SW 1271 (cell line): ENCODE measurements around the gene CDCA7L.
"Not testable (repeated sequence)": the region's sequence is repeated elsewhere in the genome, so short reads cannot be mapped to it uniquely, and the experiment has no call there.

ENCODE experiments used
- DNase-seq, 2 experiments: peaks; one replicate each; lab custom pipeline; 2025; lab: John Stamatoyannopoulos, UW

The CDCA7L gene

DNA sequence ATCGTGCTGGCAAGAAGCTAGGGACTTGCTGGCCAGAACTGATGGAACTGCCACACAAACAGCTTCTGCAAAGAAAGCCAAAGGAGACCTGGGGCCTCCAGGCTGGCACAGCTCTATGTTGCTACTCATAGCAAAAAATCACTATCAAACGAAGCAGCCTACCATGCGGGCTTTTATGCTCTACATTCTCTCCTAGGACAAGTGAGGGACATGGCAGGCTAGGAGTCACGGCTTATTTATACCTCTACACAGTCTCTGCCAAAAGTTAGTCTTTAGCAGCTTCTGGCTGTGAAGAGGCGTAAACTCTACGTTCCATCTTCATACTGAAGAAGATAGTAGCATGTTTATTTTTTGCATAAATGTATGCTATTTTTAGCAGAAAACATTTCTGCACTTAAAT lies 35.4 kb downstream of the CDCA7L start:
- DNase-seq, result no peak

DNA sequence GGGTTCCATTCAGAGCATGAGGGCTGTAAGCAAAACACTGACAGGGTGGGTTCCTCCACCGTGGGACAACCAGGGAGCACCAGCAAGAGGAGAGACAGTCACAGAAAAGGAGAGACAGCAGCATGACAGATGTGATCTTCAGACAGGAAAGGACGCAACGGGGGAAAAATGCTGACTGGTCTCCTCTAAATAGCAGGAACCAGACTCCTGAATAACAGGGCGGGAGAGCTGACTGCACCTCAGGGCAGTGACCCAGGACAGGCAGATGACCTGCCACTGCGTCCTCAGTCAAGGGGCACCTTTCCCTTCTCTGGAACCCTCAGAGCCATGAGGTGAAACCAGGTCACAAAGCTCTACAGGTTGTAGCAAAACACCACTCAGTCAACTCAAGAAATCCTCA lies 37.0 kb downstream of the CDCA7L start:
- DNase-seq, result no peak

DNA sequence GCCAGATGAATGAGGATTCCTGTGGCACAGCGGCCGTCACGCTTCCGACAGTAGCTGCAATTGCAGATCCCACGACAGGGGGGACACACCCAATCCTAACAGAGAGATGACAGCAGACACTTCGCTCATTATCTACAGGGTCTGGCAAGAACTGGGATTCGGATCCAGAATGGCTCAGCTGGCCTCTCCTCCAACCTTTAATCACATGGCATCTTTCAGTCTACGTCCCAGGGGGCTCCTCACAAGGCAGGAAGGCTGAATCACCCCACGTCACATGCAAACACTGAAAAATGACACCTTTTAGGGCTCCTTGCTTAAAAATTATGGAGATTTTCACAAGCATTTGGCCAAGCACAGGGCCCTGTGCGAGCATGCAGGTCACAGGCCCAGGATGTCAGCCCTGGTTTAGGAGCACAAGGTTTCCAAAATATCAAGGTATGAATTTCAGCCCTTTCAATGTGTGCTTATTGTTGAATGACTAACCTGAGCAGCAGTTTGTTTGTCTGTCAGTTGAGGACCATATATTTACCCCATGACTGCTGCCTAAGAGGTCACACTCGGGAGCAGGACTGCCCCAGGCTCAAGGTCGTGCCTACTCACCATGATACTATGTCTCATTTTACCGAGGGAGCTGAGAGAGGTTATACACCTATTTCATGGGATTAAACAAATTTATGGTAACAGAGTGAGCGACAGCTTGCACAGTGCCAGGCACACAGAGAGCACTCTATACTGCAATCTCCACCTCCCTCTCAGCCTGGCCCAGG lies 42.5 kb downstream of the CDCA7L start:
- no peak for DNase-seq

DNA sequence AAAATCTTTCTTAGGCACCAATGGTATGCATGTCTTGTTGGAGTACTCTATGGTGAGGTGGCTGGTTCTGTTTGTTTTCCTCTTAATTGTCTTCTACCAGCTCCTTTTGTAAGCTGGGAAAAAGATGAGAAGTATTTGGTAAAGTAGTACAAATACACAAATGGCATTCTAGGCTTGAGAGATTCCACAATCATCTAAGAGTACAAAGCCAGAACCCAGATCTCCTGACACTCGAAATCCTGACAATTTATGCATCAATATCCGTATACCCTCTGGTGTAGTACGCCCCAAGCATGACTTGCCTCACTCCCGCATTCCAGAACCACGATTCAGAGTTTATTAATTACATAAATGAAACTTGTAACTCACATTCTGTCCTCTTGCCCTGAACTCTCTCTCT lies 43.5 kb downstream of the CDCA7L start:
- DNase-seq, result no peak

DNA sequence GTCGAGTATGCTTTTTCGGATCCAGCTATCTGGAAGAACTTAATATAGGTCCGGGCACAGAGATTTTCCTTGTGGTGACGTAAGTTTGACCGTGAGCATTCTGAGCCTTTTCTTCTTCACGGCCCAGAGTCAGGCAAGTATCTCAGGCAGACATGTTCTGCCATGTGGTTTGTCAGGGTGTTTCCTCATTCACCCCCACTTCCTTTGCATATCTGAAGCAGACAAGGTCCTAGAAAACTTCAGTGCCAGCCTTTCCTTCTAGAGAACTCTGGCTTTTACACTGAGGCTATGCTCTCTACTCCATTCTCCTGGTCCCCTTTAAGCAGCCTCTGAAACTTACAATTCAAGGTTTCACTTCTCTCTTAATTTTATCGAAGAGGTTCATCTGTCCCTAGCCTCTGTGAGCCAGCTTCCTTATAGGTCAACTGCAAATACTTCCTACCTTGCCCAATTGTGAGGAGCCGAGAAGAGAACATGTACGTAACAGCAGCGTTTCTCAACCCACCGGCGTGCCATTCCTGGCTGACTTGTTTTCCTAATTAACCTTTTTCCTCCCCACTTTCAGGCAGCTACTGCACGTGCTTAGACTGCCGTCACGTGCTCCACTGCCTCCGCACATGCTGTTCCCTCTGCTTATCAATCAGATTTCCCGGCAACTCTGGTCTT lies 47.3 kb downstream of the CDCA7L start:
- DNase-seq, result no peak

DNA sequence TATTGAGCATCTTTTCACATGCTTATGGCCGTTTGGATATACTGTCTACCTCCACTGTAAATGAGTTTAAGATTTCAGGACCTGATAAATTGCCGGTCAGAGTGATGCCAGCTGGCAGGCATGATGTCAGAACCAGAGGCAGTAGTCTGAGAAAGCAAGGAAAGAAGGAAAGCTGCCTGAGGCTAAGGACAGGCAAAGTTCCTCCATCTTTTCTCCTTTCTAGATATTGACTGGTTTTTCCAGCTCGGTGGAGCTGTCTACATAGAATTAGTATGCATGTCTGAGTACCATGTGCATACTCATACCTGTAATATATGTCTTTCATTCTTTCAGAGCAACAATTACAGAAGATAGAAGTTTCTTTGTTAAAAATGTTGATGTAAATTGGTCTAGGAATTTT lies 52.3 kb downstream of the CDCA7L start:
- no peak for DNase-seq

DNA sequence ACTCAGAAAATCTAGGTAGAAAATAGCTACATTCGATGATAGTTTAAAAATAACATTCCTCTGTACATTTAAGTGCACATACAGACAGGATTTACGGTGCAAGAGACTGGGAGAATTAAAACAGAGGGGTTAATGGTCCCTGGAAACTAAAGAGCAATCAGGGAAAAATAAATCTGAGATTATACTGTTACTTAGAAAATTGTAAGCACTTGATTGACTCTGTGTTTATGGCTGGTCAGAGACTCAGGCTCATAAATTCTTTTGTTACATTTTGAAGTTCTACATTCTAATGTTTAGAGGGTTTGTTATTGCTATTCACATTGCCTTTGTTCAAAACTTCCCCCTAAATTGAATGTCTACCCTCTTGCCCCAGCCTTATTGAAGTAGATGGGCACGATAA lies 54.4 kb downstream of the CDCA7L start:
- DNase-seq, result no peak

DNA sequence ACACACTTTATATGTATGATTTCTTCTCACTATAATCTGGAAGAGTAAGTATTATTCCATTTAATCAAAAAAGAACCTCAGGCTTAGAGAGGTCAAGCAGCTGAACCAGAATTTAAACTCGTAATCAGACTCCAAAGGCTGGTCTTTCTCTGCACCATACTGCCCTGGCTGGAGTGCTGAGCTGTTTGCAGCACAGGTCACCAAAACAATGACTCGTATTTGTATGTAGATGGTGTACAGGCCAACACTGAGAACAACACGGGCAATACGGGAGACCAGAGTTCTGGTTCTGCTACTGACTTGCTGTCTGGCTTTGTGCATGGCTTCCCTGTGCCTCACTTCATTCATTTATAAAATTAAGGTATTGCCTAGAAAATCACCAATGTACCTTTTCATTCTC lies 57.9 kb downstream of the CDCA7L start:
- no peak for DNase-seq

DNA sequence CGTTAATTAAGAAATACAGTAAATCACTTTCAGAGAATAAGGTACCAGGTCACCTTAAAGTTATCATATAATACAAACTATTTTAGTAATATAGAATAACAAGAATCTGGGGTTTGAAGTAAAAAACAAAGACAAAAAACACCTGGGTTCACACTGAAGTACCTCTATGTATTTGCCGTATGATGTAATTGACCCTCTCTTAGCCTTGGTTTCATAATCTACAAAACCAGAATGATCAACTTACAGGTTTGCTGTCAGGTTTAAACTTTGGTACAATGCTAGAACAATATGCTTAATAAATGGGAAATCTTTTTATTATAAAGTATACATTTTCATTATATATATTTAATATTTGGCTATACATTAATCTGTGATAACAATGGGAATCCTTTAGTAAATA lies 58.3 kb downstream of the CDCA7L start:
- DNase-seq, result no peak

DNA sequence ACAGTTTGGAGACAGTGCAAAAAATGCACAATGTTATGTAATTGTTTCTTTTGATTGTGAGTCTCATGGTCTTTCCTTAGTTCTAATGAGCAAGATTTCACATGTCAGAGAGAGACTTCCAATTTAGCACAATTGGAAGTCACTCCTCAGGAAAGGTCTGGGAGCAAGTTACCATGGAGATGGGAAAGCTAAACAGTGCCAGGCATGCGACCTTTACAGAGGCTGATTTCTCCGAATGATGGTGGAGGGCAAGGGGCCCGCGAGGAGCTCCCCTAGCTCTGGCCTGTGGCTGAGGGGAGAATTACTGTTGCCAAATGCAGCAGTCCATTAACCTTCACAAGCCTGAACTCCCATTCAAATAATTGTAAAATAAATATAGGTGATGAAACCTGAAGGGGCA lies 59.3 kb downstream of the CDCA7L start:
- no peak for DNase-seq

DNA sequence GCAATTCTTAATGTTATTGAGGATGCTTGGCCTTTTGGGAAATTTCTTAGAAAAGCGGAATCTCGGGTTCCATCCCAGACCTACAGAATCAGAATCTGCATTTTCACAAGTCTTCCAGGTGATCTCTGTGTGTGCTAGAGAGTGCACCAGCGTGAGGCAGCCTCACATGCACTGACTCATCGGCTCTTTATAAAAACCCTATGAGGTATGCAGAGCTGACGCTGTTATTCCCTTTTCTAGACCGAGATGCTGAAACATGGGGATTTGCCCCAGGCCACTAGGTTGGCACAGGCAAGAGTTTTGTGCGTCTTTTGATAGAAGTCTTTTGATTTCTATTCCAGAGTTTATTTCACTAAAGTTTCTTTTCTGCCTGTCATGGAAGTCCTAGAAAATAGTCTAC lies 61.2 kb downstream of the CDCA7L start:
- DNase-seq, result no peak

DNA sequence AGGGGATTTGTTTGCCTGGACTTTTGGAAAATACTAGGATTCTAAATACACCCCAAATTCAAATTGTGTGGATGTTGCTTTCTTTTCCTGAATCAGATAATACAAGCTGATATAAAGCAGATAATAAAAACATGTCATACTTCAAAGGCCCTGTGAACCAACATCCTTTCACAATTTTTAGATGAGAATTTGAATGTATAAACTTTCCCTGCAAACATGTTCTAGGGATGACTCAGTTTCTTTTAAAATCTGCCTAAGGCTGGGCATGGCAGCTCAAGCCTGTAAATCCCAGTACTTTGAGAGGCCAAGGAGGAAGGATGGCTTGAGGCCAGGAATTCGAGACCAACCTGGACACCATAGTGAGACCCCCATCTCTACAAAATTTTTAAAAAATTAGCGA lies 62.2 kb downstream of the CDCA7L start:
- not testable (repeated sequence) for DNase-seq

DNA sequence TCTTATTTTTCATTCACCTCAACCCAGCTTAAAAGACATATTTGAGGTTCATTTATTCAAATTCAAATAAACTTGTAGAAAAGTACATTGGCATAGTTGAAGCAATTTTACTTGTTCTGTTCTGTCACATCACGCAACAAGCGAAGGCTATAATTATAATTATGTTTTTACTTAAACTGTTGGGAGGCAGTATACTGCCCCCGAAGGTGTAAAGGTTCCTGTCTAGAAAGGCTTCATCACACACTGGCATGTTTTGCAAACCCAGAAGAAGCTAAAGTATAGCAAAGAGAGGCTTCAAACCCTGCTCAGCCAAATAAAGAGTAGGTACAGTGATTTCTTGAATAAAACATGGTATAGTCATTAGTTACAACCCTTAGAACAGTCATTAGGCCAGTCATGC lies 62.6 kb downstream of the CDCA7L start:
- no peak for DNase-seq

DNA sequence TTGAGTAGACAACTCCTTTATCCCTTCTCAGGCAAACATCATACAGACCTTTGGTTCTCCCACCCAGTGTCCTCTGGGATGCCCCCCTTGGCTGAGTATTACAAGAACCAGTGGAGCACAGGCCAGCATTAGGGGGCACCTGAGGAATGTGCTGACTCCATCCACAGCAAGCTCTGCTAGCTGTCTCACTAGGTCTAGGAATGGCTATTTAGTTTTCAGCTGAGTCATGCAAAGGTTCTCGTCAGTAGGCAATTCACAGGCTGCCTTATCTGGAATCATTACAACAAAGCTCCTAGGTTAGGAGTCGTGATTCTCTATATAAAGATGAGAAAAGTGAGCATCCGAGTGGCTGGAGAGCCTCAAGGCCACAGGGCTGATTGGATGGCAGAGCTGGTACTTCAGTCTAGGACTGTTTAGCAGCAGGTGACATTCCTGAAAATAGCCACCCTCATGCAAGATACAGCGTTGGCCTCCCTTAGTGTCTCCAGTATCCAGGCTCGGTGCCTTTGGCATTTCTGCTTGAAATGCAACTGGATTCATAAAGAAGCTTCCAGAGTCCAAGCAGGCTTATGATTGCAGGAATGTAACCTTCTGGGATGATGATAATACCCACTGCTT lies 75.8 kb downstream of the CDCA7L start:
- no peak for DNase-seq

DNA sequence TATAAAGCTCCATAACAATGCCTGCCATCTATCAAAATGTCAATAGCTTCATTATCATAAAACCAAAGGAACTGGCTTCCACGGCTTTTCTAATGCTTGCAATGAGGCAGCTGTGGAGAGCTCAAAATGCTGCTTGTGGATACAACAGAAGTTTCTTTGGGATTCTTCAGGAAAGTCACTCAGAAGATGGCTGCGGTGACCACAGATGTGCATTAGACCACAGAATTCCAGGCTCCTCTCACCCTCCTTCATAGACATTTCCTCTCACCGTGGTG lies 77.2 kb downstream of the CDCA7L start:
- no peak for DNase-seq

DNA sequence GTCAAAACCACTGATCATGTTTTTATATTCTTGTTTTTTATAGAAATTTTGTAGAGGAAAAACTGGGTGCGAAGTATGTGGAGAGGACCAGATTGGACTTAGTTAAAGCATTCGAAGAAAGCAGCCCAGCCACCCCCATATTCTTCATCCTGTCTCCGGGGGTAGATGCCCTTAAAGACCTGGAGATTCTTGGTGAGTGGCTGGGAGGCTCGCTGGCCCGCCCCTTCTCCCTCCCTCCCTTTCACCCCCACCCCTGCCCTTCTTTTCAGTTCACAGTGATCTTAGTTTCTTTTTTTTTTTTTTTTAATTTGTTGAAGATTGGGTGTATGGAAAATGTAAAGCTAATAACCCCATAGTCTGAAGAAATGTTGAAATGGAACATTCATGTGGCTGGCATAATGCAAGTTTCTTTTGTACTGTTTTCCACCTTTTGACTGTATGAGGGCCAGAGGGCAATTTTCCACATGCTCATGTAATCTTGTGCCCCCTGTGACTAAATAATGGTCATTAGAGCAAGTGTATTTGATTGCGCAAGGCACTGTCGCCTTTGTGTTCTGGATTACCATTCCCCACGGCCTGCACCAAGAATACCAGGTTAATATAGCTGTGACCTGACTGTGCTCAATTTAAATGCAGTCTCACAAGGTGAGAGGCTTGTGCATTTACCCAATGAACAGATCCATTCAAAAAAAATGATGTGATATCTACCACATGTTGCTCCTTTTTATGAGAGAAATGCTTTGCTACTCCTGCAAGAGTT lies 77.7 kb downstream of the CDCA7L start:
- no peak for DNase-seq

DNA sequence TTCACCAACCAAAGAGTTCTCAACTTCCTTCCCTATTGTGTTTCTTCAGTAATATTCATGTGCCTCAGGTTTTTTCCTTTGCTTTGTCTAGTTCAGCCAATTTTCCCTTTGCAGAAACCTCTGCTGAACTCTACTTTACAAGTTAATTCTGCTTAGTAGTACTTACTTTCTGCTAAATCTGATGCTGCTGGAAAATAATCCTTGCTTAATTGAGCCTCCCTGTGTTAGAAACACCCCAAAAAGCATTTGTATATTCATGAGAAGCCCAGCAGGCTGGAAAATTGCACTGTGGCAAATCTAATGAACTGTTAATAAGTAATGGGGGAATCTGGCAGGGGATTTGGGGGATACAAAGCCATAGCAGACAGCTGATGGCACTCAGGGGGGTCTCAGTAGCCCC lies 78.5 kb downstream of the CDCA7L start:
- no peak for DNase-seq

DNA sequence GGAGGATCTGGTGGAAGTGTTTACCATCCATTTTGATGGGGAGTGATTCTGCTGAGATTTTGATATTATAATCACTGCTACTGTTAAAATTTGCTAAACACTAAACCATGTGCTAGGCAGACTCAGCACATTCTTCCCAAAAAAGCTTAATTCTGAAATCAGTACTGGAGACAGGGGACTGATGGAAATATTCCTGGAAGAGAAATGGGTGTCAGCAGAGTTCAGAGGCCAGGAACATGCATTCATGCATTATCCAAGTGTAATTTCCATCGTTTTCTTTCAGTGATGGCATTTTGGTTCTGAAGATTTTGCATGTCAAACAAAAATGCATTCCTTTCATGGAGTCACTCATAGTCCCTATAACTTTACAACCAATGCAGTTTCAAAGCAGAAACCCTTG lies 79.0 kb downstream of the CDCA7L start:
- no peak for DNase-seq

DNA sequence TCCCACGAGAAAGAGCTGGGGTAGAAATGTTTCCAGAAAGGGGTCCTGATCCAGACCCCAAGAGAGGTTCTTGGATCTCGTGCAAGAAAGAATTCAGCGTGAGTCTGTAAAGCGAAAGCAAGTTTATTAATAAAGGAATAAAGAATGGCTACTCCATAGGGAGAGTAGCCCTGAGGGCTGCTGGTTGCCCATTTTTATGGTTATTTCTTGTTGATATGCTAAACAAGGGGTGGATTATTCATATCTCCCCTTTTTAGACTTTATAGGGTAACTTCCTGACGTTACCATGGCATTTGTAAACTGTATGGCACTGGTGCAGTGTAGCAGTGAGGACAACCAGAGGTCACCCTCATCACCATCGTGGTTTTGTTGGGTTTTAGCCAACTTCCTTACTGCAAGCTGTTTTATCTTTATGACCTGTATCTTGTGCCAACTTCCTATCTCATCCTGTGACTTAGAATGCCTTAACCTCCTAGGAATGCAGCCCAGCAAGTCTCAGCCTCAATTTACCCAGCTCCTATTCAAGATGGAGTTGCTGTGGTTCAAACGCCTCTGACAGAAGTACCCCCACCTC lies 80.0 kb downstream of the CDCA7L start:
- not testable (repeated sequence) for DNase-seq

DNA sequence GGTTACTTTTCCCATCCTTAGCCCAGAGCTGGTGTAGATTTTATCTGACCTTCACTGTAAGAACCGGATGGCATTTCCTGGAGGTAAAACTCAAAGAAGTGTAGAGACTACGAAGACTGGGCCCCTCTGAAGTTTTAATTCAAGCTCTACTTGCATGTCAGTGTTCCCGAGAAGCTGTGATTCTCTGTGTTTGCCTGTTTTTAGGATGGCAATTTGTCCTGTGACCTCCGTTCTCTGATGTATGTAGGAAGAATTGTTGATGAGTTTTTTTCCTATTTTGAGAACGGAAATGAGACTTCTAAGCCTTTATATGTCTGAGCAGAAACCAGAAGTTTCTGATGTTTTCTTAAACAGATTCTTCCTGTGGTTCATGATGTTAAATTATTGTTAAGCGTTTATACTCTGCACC lies 94.1 kb downstream of the CDCA7L start:
- DNase-seq, result no peak
